Brain pericyte (primary cell): ENCODE measurements around the gene METTL18.

Experiments
- DNase-seq: peaks from one replicate; pipeline ENCODE4 v3.0.0-alpha.2; 2012; ENCODE audit warnings: low read depth, low spot score

Gene METTL18

GRCh38 chr1:169786974-169787373 lies 7.7 kb downstream of the METTL18 start:
- DNase-seq: no peak

GRCh38 chr1:169785267-169785666 lies 9.4 kb downstream of the METTL18 start:
- no peak for DNase-seq

GRCh38 chr1:169784102-169784501 lies 10.6 kb downstream of the METTL18 start:
- no peak for DNase-seq

- no peak for DNase-seq
Measured at GRCh38 chr1:169782596-169782995, 12.1 kb downstream of the METTL18 start.

GRCh38 chr1:169779970-169780369 lies 14.7 kb downstream of the METTL18 start:
- DNase-seq: peak; percentile 84

GRCh38 chr1:169779150-169779549 lies 15.6 kb downstream of the METTL18 start:
- peak; percentile 42 for DNase-seq

- no peak for DNase-seq
Measured at GRCh38 chr1:169776440-169776839, 18.3 kb downstream of the METTL18 start.

GRCh38 chr1:169768161-169768560 lies 26.5 kb downstream of the METTL18 start:
- DNase-seq: no peak

- no peak for DNase-seq
Measured at GRCh38 chr1:169765580-169766331, 29.0 kb downstream of the METTL18 start.

- no peak for DNase-seq
Measured at GRCh38 chr1:169764919-169765318, 29.8 kb downstream of the METTL18 start.

- no peak for DNase-seq
Measured at GRCh38 chr1:169762699-169763098, 32.0 kb downstream of the METTL18 start.

- no peak for DNase-seq
Measured at GRCh38 chr1:169759038-169759437, 35.7 kb downstream of the METTL18 start.

GRCh38 chr1:169753549-169753948 lies 41.2 kb downstream of the METTL18 start:
- DNase-seq: no peak

- DNase-seq: no peak
Measured at GRCh38 chr1:169750041-169750440, 44.7 kb downstream of the METTL18 start.

- no peak for DNase-seq
Measured at GRCh38 chr1:169746550-169746949, 48.2 kb downstream of the METTL18 start.

- peak; percentile 20 for DNase-seq
Measured at GRCh38 chr1:169745015-169745861, 49.5 kb downstream of the METTL18 start.
